Endothelial cell of umbilical vein (primary cell): ENCODE data around the gene DUSP15. TPM values are rescaled to one million over a fixed set of nuclear protein-coding genes. Genes with fewer than 3 reads are reported as not detected.

ENCODE experiments used
- BruUV-seq: library from RNA; stranded (reverse); fragments of 400-500 nt; replicated peaks from 2 replicates; lab custom pipeline; 2021; lab: Mats Ljungman, UMichigan
- CTCF ChIA-PET: fragments of 300-600, 350-600 bp; sonication (Branson Sonifier 250); formaldehyde crosslinking; loops from one replicate; lab custom pipeline; 2021; ENCODE audit warnings: antibody characterized with exemption, inconsistent platforms; lab: Charles Lee
- POLR2A ChIA-PET: fragments of 300-600, 350-600 bp; sonication (Branson Sonifier 250); formaldehyde crosslinking; loops from one replicate; lab custom pipeline; 2021; ENCODE audit warnings: antibody characterized with exemption, inconsistent platforms; lab: Charles Lee
- DNase-seq: peaks from one replicate; pipeline ENCODE4 v3.0.0-alpha.2; 2011; ENCODE audit warnings: low read depth, low spot score
- FAIRE-seq: peaks from 2 replicates; lab custom pipeline; 2011; peaks lifted over from hg19 to GRCh38; lab: Jason Lieb, UNC
- H2AFZ ChIP-seq: 2 replicates; pipeline ENCODE4 v1.6.0; 2012; ENCODE audit warnings: low read depth, low read length, control low read depth, inconsistent platforms
- H3K27ac ChIP-seq: 2 replicates; pipeline ENCODE4 v1.5.1; 2011; ENCODE audit warnings: low read depth, mild to moderate bottlenecking, control low read depth, low read length, moderate library complexity; ENCODE audit not compliant: insufficient read depth
- H3K27me3 ChIP-seq, 2 experiments: 2 replicates each; pipeline versions ENCODE4 v1.6.0 to v1.6.1; 2011; ENCODE audit warnings: low read length in 2 of 2, mixed read lengths in 1 of 2; ENCODE audit not compliant: control insufficient read depth in 2 of 2, insufficient read depth in 2 of 2
- H3K36me3 ChIP-seq, 2 experiments: 2 replicates in 1 of 2; 3 replicates in 1 of 2; pipeline ENCODE4 v1.5.1; 2011; ENCODE audit warnings: low read length in 2 of 2, mild to moderate bottlenecking in 1 of 2, moderate library complexity in 1 of 2; ENCODE audit not compliant: control insufficient read depth in 2 of 2, insufficient read depth in 2 of 2; ENCODE audit errors: extremely low read depth in 1 of 2
- H3K4me1 ChIP-seq: 3 replicates; pipeline ENCODE4 v1.5.1; 2011; ENCODE audit warnings: mild to moderate bottlenecking, low read length; ENCODE audit not compliant: control insufficient read depth, insufficient read depth; ENCODE audit errors: extremely low read depth
- H3K4me2 ChIP-seq: 2 replicates; pipeline ENCODE4 v1.6.1; 2011; ENCODE audit warnings: low read length, control low read depth, mixed read lengths; ENCODE audit not compliant: insufficient read depth
- H3K4me3 ChIP-seq, 3 experiments: fragments of 200-600 bp in 1 of 3; sonication (generic), shearing (Covaris generic) in 1 of 3; replicated peaks in 1 of 3; 2 replicates each; pipeline ENCODE4 v1.5.1; 2011 to 2016; ENCODE audit warnings: control low read depth in 3 of 3, low read length in 3 of 3, mild to moderate bottlenecking in 2 of 3, inconsistent platforms in 1 of 3, low read depth in 1 of 3, moderate library complexity in 1 of 3; ENCODE audit not compliant: insufficient read depth in 1 of 3
- H3K79me2 ChIP-seq: 2 replicates; pipeline ENCODE4 v1.6.0; 2012; ENCODE audit warnings: low read length, inconsistent platforms; ENCODE audit not compliant: control insufficient read depth, insufficient read depth
- H3K9ac ChIP-seq: replicated peaks from 2 replicates; pipeline ENCODE3; 2011; ENCODE audit warnings: low read length, control low read depth; ENCODE audit not compliant: insufficient read depth; ENCODE audit errors: extremely low read depth
- H3K9me1 ChIP-seq: replicated peaks from 3 replicates; pipeline ENCODE4 v1.6.0; 2011; ENCODE audit warnings: mild to moderate bottlenecking, low read length; ENCODE audit not compliant: control insufficient read depth, insufficient read depth; ENCODE audit errors: extremely low read depth
- H3K9me3 ChIP-seq: replicated peaks from 2 replicates; pipeline ENCODE4 v1.5.1; 2012; ENCODE audit warnings: low read length, inconsistent platforms; ENCODE audit not compliant: control insufficient read depth, insufficient read depth
- H4K20me1 ChIP-seq: replicated peaks from 2 replicates; pipeline ENCODE3; 2011; ENCODE audit warnings: mild to moderate bottlenecking, low read length; ENCODE audit not compliant: control insufficient read depth, insufficient read depth; ENCODE audit errors: extremely low read depth
- CTCF ChIP-seq, 2 donors: IDR thresholded peaks; 1 replicate in 1 of 2; 2 replicates in 1 of 2; pipeline ENCODE4 v1.5.1; 2011; ENCODE audit warnings: low read length in 2 of 2, mild to moderate bottlenecking in 2 of 2, moderate library complexity in 2 of 2, control low read depth in 1 of 2, inconsistent platforms in 1 of 2, low read depth in 1 of 2; ENCODE audit not compliant: insufficient read depth in 1 of 2; ENCODE audit errors: extremely low read depth in 1 of 2
- FOS ChIP-seq: IDR thresholded peaks from 2 replicates; pipeline ENCODE4 v1.6.1; 2011; ENCODE audit warnings: mild to moderate bottlenecking, low read length, moderate library complexity, borderline replicate concordance; ENCODE audit not compliant: insufficient read depth
- GATA2 ChIP-seq: IDR thresholded peaks from 2 replicates; pipeline ENCODE4 v1.7.0; 2011; ENCODE audit warnings: low read depth, mild to moderate bottlenecking, moderate library complexity, mixed read lengths, low read length; ENCODE audit not compliant: insufficient read length, insufficient read depth
- MAX ChIP-seq: IDR thresholded peaks from 2 replicates; pipeline ENCODE4 v1.6.1; 2011; ENCODE audit not compliant: insufficient read depth, insufficient read length
- dilution Hi-C: fragments of 300-500 bp; cut with MboI; formaldehyde crosslinking; loops from one replicate; pipeline ENCODE4 v1.15.0; 2019; ENCODE audit warnings: low sequenced_read_pairs; ENCODE audit not compliant: extremely low pct_ligation_motif_present
- intact Hi-C: fragments of 100-400 bp; cut with micrococcal nuclease; formaldehyde crosslinking; loops from one replicate; pipeline ENCODE4 v1.10.0; 2022
- polyA plus RNA-seq, 4 experiments: library from polyadenylated mRNA; depleted of rRNA in 3 of 4; stranded (reverse) in 3 of 4; unstranded in 1 of 4; fragments of >200 nt; gene quantifications; 2 replicates each; pipeline versions ENCODE4 v1.2.1 to v1.2.3, GENCODE V29; 2011 to 2012; ENCODE audit warnings: missing spikeins in 1 of 4
- total RNA-seq: library from RNA; stranded (reverse); gene quantifications from 2 replicates; pipeline ENCODE4 v1.2.3, GENCODE V29; 2021

The DUSP15 gene
- total and polyA plus RNA-seq, 2 donors (not counting 3 experiments of a cell fraction or from before 2014, with no cell fraction given), result 0.33 TPM; not detected in 1

GRCh38 chr20:31909253-31910070, 39.1 kb upstream of the DUSP15 start:
- Histone ChIP-seq H3K4me3 (no peak overlapping the region), H3K9ac (no peak overlapping the region), H2AFZ (no peak overlapping the region), H3K4me2 (no peak overlapping the region), H3K27ac (no peak overlapping the region), H3K9me1 (no peaks in the 10 kb centered on the region), H3K27me3 (no peaks in the 10 kb centered on the region), H3K36me3 (no peaks in the 10 kb centered on the region), H3K9me3 (no peaks in the 10 kb centered on the region), H3K4me1 (no peaks in the 10 kb centered on the region), H4K20me1 (no peaks in the 10 kb centered on the region), H3K79me2 (no peaks in the 10 kb centered on the region)
- no TSS peak for BruUV-seq
- FAIRE-seq, result no peak
- DNase-seq, result no peak
- ChIA-PET POLR2A (no interaction called here), CTCF (interaction anchor here (0.6 to 1.5 kb wide), 2 partner anchors 10 to 123 kb away, joined by 3 to 4 read pairs; no protein-coding TSS in a partner anchor)
- no peak for TF ChIP-seq GATA2
- TF ChIP-seq FOS, result no peak
- TF ChIP-seq CTCF (IDR thresholded peaks at IDR 0.05; ENCODE audit: extremely low read depth in 1 of 2, insufficient read depth in 1 of 2, low read depth in 1 of 2, low read length in 2 of 2), result no peak
- TF ChIP-seq MAX, result no peak
- intact Hi-C loops (no loop called here), dilution Hi-C loops (no loop called here)
